H1 (cell line): Measurements from ENCODE around the gene LAMA4. TPM values are rescaled to one million over a fixed set of nuclear protein-coding genes. Genes with fewer than 3 reads are reported as not detected.
A peak's percentile ranks its signal among the peaks of the same experiment; 100 is the strongest.

Experiments
- CTCF ChIA-PET: fragments of 300-600 bp; sonication (Branson Sonifier 250); formaldehyde crosslinking; loops from one replicate; lab custom pipeline; 2021; ENCODE audit not compliant: partially characterized antibody; lab: Charles Lee
- POLR2A ChIA-PET: fragments of 300-600 bp; sonication (Branson Sonifier 250); formaldehyde crosslinking; loops from one replicate; lab custom pipeline; 2021; ENCODE audit warnings: inconsistent platforms; ENCODE audit not compliant: partially characterized antibody; lab: Charles Lee
- DNase-seq, 2 experiments: peaks; one replicate each; pipeline versions ENCODE4 v3.0.0 to v3.0.0-alpha.2; 2010 to 2022; ENCODE audit warnings: low spot score in 2 of 2, low read depth in 1 of 2, mixed read lengths in 1 of 2
- FAIRE-seq: peaks from 2 replicates; lab custom pipeline; 2011; peaks lifted over from hg19 to GRCh38; lab: Jason Lieb, UNC
- H2AFZ ChIP-seq: 2 replicates; pipeline ENCODE4 v1.8.1; 2012; ENCODE audit warnings: low read length, inconsistent platforms
- H2AK5ac ChIP-seq: 2 replicates; pipeline ENCODE4 v1.6.1; 2013; ENCODE audit warnings: low read depth, low read length
- H2BK120ac ChIP-seq: replicated peaks from 2 replicates; pipeline ENCODE3; 2013; ENCODE audit warnings: low read depth, low read length, inconsistent platforms
- H2BK12ac ChIP-seq: 2 replicates; pipeline ENCODE4 v1.6.1; 2013; ENCODE audit warnings: low read depth, low read length
- H2BK15ac ChIP-seq: 2 replicates; pipeline ENCODE4 v1.6.1; 2013; ENCODE audit warnings: low read length
- H2BK20ac ChIP-seq: 2 replicates; pipeline ENCODE4 v1.6.1; 2013; ENCODE audit warnings: low read length
- H2BK5ac ChIP-seq: 2 replicates; pipeline ENCODE4 v1.6.1; 2013; ENCODE audit warnings: low read depth, low read length
- H3K14ac ChIP-seq: 2 replicates; pipeline ENCODE4 v1.6.1; 2013; ENCODE audit warnings: inconsistent platforms; ENCODE audit not compliant: insufficient read length
- H3K18ac ChIP-seq: 2 replicates; pipeline ENCODE4 v1.6.1; 2013; ENCODE audit warnings: low read length; ENCODE audit errors: extremely low read depth
- H3K23ac ChIP-seq: 2 replicates; pipeline ENCODE4 v1.6.1; 2013; ENCODE audit warnings: inconsistent platforms; ENCODE audit not compliant: insufficient read length
- H3K23me2 ChIP-seq: 2 replicates; pipeline ENCODE4 v1.6.1; 2013; ENCODE audit warnings: low read depth, low read length
- H3K27ac ChIP-seq: 2 replicates; pipeline ENCODE4 v1.6.1; 2011; ENCODE audit warnings: low read depth, low read length, inconsistent platforms
- H3K27me3 ChIP-seq, 4 experiments: replicated peaks in 1 of 4; 1 replicate in 1 of 4; 2 replicates in 3 of 4; pipeline versions ENCODE4 v1.6.1 to v1.8.1; 2011 to 2013; ENCODE audit warnings: low read length in 3 of 4, mild to moderate bottlenecking in 3 of 4, inconsistent platforms in 2 of 4, mixed read lengths in 2 of 4, moderate library complexity in 1 of 4; ENCODE audit not compliant: control insufficient read depth in 3 of 4, insufficient read depth in 3 of 4; ENCODE audit errors: extremely low read depth in 1 of 4
- H3K36me3 ChIP-seq, 4 experiments: 2 replicates each; pipeline versions ENCODE4 v1.6.1 to v1.8.1; 2011 to 2013; ENCODE audit warnings: mild to moderate bottlenecking in 4 of 4, low read length in 3 of 4, moderate library complexity in 2 of 4, control low read depth in 1 of 4, inconsistent platforms in 1 of 4; ENCODE audit not compliant: insufficient read depth in 4 of 4, control insufficient read depth in 2 of 4
- H3K4ac ChIP-seq: replicated peaks from 2 replicates; pipeline ENCODE3; 2013; ENCODE audit warnings: low read length, low read depth, mixed read lengths, inconsistent platforms; ENCODE audit not compliant: insufficient read length
- H3K4me1 ChIP-seq, 4 experiments: replicated peaks in 1 of 4; 1 replicate in 1 of 4; 2 replicates in 3 of 4; pipeline versions ENCODE4 v1.6.1 to v1.8.1; 2011 to 2013; ENCODE audit warnings: low read length in 3 of 4, inconsistent platforms in 2 of 4, mixed read lengths in 1 of 4; ENCODE audit not compliant: insufficient read depth in 4 of 4, control insufficient read depth in 3 of 4
- H3K4me2 ChIP-seq, 2 experiments: 2 replicates each; pipeline versions ENCODE4 v1.6.1 to v1.8.1; 2011 to 2013; ENCODE audit warnings: low read depth in 2 of 2, low read length in 2 of 2, control low read depth in 1 of 2, inconsistent platforms in 1 of 2, mild to moderate bottlenecking in 1 of 2; ENCODE audit not compliant: insufficient read depth in 1 of 2
- H3K4me3 ChIP-seq, 4 experiments: fragments of 200-600, 300-600 bp in 1 of 4; sonication (generic), shearing (Covaris generic), sonication (Bioruptor Twin) in 1 of 4; 2 replicates each; pipeline versions ENCODE4 v1.5.1 to v1.8.1; 2011 to 2016; ENCODE audit warnings: low read length in 4 of 4, low read depth in 3 of 4, control low read depth in 2 of 4, inconsistent platforms in 2 of 4, mild to moderate bottlenecking in 2 of 4, mixed read lengths in 1 of 4, moderate library complexity in 1 of 4; ENCODE audit not compliant: insufficient read depth in 2 of 4; ENCODE audit errors: extremely low read depth in 1 of 4
- H3K56ac ChIP-seq: replicated peaks from 2 replicates; pipeline ENCODE3; 2013; ENCODE audit warnings: low read depth, mild to moderate bottlenecking, mixed read lengths, low read length, inconsistent platforms; ENCODE audit not compliant: insufficient read length
- H3K79me1 ChIP-seq: 2 replicates; pipeline ENCODE4 v1.6.1; 2013; ENCODE audit warnings: low read depth, low read length, control low read depth
- H3K79me2 ChIP-seq, 2 experiments: 2 replicates each; pipeline versions ENCODE4 v1.6.1 to v1.8.1; 2012 to 2013; ENCODE audit warnings: low read length in 2 of 2, mild to moderate bottlenecking in 2 of 2, inconsistent platforms in 1 of 2; ENCODE audit not compliant: insufficient read depth in 2 of 2, control insufficient read depth in 1 of 2
- H3K9ac ChIP-seq, 4 experiments: replicated peaks in 1 of 4; 1 replicate in 1 of 4; 2 replicates in 3 of 4; pipeline versions ENCODE4 v1.6.1 to v1.8.1; 2011 to 2013; ENCODE audit warnings: low read depth in 3 of 4, low read length in 3 of 4, control low read depth in 2 of 4, mild to moderate bottlenecking in 2 of 4, moderate library complexity in 2 of 4, inconsistent platforms in 1 of 4; ENCODE audit errors: extremely low read depth in 1 of 4
- H3K9me3 ChIP-seq, 2 experiments: 2 replicates each; pipeline versions ENCODE4 v1.6.1 to v1.8.1; 2012 to 2013; ENCODE audit warnings: mild to moderate bottlenecking in 2 of 2, moderate library complexity in 2 of 2, control low read depth in 1 of 2, inconsistent platforms in 1 of 2, low read depth in 1 of 2, low read length in 1 of 2, mixed read lengths in 1 of 2; ENCODE audit not compliant: insufficient read depth in 2 of 2
- H4K20me1 ChIP-seq, 2 experiments: replicated peaks in 1 of 2; 2 replicates each; pipeline versions ENCODE3 to v1.8.1; 2011 to 2013; ENCODE audit warnings: inconsistent platforms in 2 of 2, low read length in 2 of 2, mild to moderate bottlenecking in 1 of 2; ENCODE audit not compliant: insufficient read depth in 2 of 2, control insufficient read depth in 1 of 2
- H4K5ac ChIP-seq: 2 replicates; pipeline ENCODE4 v1.6.1; 2013; ENCODE audit warnings: low read length, low read depth, mixed read lengths, inconsistent platforms; ENCODE audit not compliant: insufficient read length
- H4K8ac ChIP-seq: 2 replicates; pipeline ENCODE4 v1.8.0; 2013; ENCODE audit warnings: mild to moderate bottlenecking, moderate library complexity, low read length, inconsistent platforms; ENCODE audit not compliant: insufficient read depth; ENCODE audit errors: extremely low read depth
- H4K91ac ChIP-seq: replicated peaks from 2 replicates; pipeline ENCODE3; 2013; ENCODE audit warnings: low read length, mixed read lengths, inconsistent platforms; ENCODE audit not compliant: insufficient read length
- BCL11A ChIP-seq, 2 experiments: IDR thresholded peaks; one replicate each; pipeline ENCODE4 v1.6.1; 2011; ENCODE audit warnings: low read depth in 2 of 2, low read length in 2 of 2, mild to moderate bottlenecking in 2 of 2
- BRCA1 ChIP-seq: IDR thresholded peaks from 2 replicates; pipeline ENCODE4 v1.6.1; 2012; ENCODE audit warnings: low read depth, low read length, improper control_type of control experiment
- CBX5 ChIP-seq: fragments of 300-800, 300-1000 bp; sonication (generic); IDR thresholded peaks from 2 replicates; pipeline ENCODE4 v1.7.1; 2016; ENCODE audit warnings: antibody characterized with exemption, low read length, low read depth
- GABPA ChIP-seq: IDR thresholded peaks from 2 replicates; pipeline ENCODE4 v1.6.1; 2011; ENCODE audit warnings: mild to moderate bottlenecking, low read length, moderate library complexity, borderline replicate concordance; ENCODE audit not compliant: insufficient read depth
- HDAC6 ChIP-seq: IDR thresholded peaks from one replicate; pipeline ENCODE4 v1.7.1; 2012; ENCODE audit warnings: low read depth, mild to moderate bottlenecking, inconsistent platforms, low read length, moderate library complexity
- JUN ChIP-seq: IDR thresholded peaks from 2 replicates; pipeline ENCODE4 v1.6.1; 2011; ENCODE audit warnings: low read depth, mild to moderate bottlenecking, improper control_type of control experiment, low read length
- MAX ChIP-seq: IDR thresholded peaks from 2 replicates; pipeline ENCODE4 v1.6.1; 2012; ENCODE audit warnings: inconsistent platforms
- NRF1 ChIP-seq: IDR thresholded peaks from 2 replicates; pipeline ENCODE4 v1.6.1; 2011; ENCODE audit warnings: mild to moderate bottlenecking, low read depth, low read length, improper control_type of control experiment
- PHF8 ChIP-seq: fragments of 200-600 bp; sonication (generic); conservative IDR thresholded peaks from 2 replicates; pipeline ENCODE4 v1.7.1; 2012; ENCODE audit warnings: low read depth, mild to moderate bottlenecking, inconsistent platforms, low read length, moderate library complexity
- RAD21 ChIP-seq, 2 experiments: IDR thresholded peaks in 1 of 2; conservative IDR thresholded peaks in 1 of 2; 2 replicates each; pipeline ENCODE4 v1.6.1; 2011; ENCODE audit warnings: low read depth in 2 of 2, low read length in 2 of 2, improper control_type of control experiment in 1 of 2, inconsistent platforms in 1 of 2, mild to moderate bottlenecking in 1 of 2, moderate library complexity in 1 of 2
- SIN3A ChIP-seq, 2 experiments: IDR thresholded peaks in 1 of 2; conservative IDR thresholded peaks in 1 of 2; 2 replicates each; pipeline ENCODE4 v1.6.1; 2011 to 2012; ENCODE audit warnings: low read length in 2 of 2, improper control_type of control experiment in 1 of 2, low read depth in 1 of 2, mild to moderate bottlenecking in 1 of 2
- SIX5 ChIP-seq: IDR thresholded peaks from 2 replicates; pipeline ENCODE4 v1.6.1; 2011; ENCODE audit warnings: mild to moderate bottlenecking, low read depth, low read length
- ZNF274 ChIP-seq: IDR thresholded peaks from 2 replicates; pipeline ENCODE4 v1.7.0; 2012; ENCODE audit warnings: low read length, borderline replicate concordance; ENCODE audit errors: extremely low read depth
- WGBS, 2 experiments: shearing (Covaris generic) in 1 of 2; methylation state at CpG; one replicate each; pipeline versions ENCODE4 v1.1.6 to v1.1.7; 2013 to 2015; ENCODE audit warnings: low lambda C conversion rate in 2 of 2, mixed read lengths in 2 of 2, inconsistent platforms in 1 of 2, low coverage in 1 of 2, missing lambda C conversion rate in 1 of 2; ENCODE audit not compliant: insufficient replicate concordance in 2 of 2, insufficient coverage in 1 of 2, insufficient read length in 1 of 2; ENCODE audit errors: extremely low coverage in 1 of 2, missing lambda C conversion rate in 1 of 2; 5-methylcytosine and 5-hydroxymethylcytosine counted together
- polyA plus RNA-seq, 7 experiments: library from polyadenylated mRNA; depleted of rRNA in 3 of 7; stranded (reverse) in 5 of 7; unstranded in 2 of 7; fragments of >200 nt in 5 of 7; fragments of 200-250 nt in 2 of 7; gene quantifications; 1 replicate in 5 of 7; 2 replicates in 1 of 7; 4 replicates in 1 of 7; pipeline versions ENCODE4 v1.2.1 to v1.2.3, GENCODE V29; 2011 to 2013; ENCODE audit warnings: missing spikeins in 2 of 7, mixed read lengths in 2 of 7
- total RNA-seq: library from RNA; stranded (reverse); fragmentation: NEBNext Ultra II Directional; extraction: Animal tissue kit (Norgen Biotek cat#: 25700); gene quantifications from 2 replicates; pipeline ENCODE4 v1.2.1, GENCODE V29; 2021

LAMA4 gene
- total and polyA plus RNA-seq, 2 of the 8 experiments (the other 6 are each of a cell fraction or from before 2014, with no cell fraction given) = 0.95 to 1.5 TPM

GRCh38 chr6:112145080-112145573 is 109.2 kb downstream of the LAMA4 start:
- H3K4me2 ChIP-seq = no peak overlapping the region
- ChIA-PET POLR2A (no interaction called here), CTCF (interaction anchor here (0.6 to 2.3 kb wide), 11 partner anchors 8 to 857 kb away, joined by 3 to 9 read pairs (median 4); partner anchors contain the start of genes FAM229B and TUBE1)
- no peak overlapping the region for H3K23ac ChIP-seq
- H4K5ac ChIP-seq = no peak overlapping the region
- no peaks in the 10 kb centered on the region for H3K4me1 ChIP-seq
- no peak overlapping the region for H2BK120ac ChIP-seq
- no peaks in the 10 kb centered on the region for H3K79me2 ChIP-seq
- no peak overlapping the region for H4K8ac ChIP-seq
- H3K79me1 ChIP-seq = no peaks in the 10 kb centered on the region
- no peak overlapping the region for H3K27ac ChIP-seq
- H2BK15ac ChIP-seq = no peak overlapping the region
- no peak overlapping the region for H2BK12ac ChIP-seq
- no peak overlapping the region for H2BK5ac ChIP-seq
- no peak overlapping the region for H3K56ac ChIP-seq
- FAIRE-seq (peak; percentile 50), DNase-seq (peak in 1 of 2 experiments; percentile 10)
- H3K14ac ChIP-seq = no peak overlapping the region
- no peaks in the 10 kb centered on the region for H4K20me1 ChIP-seq
- H3K18ac ChIP-seq = no peak overlapping the region
- no peak overlapping the region for H4K91ac ChIP-seq
- H3K4ac ChIP-seq = no peak overlapping the region
- H3K9ac ChIP-seq = no peak overlapping the region
- no peaks in the 10 kb centered on the region for H3K9me3 ChIP-seq
- H2AK5ac ChIP-seq = no peak overlapping the region
- no peaks in the 10 kb centered on the region for H3K27me3 ChIP-seq
- no peak overlapping the region for H3K4me3 ChIP-seq
- peak overlapping the region; percentile 66; the same call in 1 of the 2 replicates for H2AFZ ChIP-seq
- H3K23me2 ChIP-seq = no peaks in the 10 kb centered on the region
- 88% methylated on average over 10 of the region's 10 CpGs; no CpG with 5 or more reads in 1 of the 2 experiments for WGBS, 2 experiments
- no peak overlapping the region for H2BK20ac ChIP-seq
- H3K36me3 ChIP-seq = no peaks in the 10 kb centered on the region
- TF ChIP-seq JUN (no peak), BCL11A (IDR thresholded peaks at IDR 0.05; ENCODE audit: low read depth in 2 of 2, low read length in 2 of 2) (no peak), SIN3A (conservative IDR thresholded peaks at IDR 0.05 in 1 of 2, IDR thresholded peaks at IDR 0.05 in 1 of 2; ENCODE audit: low read depth in 1 of 2, low read length in 2 of 2) (no peak), BRCA1 (no peak), MAX (no peak), CBX5 (no peak), PHF8 (no peak), RAD21 (IDR thresholded peaks at IDR 0.05 in 1 of 2, conservative IDR thresholded peaks at IDR 0.05 in 1 of 2; ENCODE audit: low read depth in 2 of 2, low read length in 2 of 2) (peak; percentile 26 to 51; a peak in 3 of 4 replicates), ZNF274 (no peak), NRF1 (no peak), GABPA (no peak), SIX5 (no peak), HDAC6 (no peak)
